Metanephros (tissue), 1 donor: ENCODE measurements around the gene NNAT. TPM values are rescaled to one million over a fixed set of nuclear protein-coding genes. Genes with fewer than 3 reads are reported as not detected.

Source experiments
- total RNA-seq: library from RNA; depleted of rRNA; stranded (reverse); fragments of >200 nt; gene quantifications from one replicate; pipeline ENCODE4 v1.2.3, GENCODE V29; 2014

NNAT gene, protein sequence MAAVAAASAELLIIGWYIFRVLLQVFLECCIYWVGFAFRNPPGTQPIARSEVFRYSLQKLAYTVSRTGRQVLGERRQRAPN
- total RNA-seq: 39.2 TPM

DNA sequence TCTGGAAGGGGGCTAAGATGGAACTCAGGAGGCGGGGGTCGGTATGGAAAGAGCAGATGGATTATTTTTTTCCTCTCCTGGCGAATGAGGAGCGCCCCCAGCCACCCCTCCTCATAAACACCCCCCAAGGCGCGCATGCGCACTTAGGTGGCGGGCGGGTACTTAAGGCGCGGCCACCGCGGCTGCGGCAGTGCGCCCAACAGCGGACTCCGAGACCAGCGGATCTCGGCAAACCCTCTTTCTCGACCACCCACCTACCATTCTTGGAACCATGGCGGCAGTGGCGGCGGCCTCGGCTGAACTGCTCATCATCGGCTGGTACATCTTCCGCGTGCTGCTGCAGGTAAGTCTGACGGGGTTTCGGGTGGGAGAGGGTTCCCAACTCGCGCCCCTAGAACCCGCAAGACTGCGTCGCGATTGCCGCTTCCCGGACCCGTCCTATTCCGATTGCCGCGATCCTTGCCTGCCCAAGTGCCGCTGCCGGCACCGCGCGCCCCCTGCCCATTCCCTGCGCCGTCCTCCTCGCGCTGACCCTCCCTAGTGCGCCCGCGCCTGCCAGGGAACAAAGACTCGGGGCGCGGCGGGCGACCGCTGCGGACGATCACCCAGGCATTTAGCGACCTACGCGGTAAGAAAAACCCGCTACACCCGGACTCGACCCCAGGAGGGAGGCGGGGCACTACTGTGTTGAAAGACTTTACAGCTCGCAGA, at the start of gene NNAT:
NNAT (plus strand) TSS at position 190 of the 711 bp plus-strand sequence; CDS start at position 272, 82 bp downstream.

DNA sequence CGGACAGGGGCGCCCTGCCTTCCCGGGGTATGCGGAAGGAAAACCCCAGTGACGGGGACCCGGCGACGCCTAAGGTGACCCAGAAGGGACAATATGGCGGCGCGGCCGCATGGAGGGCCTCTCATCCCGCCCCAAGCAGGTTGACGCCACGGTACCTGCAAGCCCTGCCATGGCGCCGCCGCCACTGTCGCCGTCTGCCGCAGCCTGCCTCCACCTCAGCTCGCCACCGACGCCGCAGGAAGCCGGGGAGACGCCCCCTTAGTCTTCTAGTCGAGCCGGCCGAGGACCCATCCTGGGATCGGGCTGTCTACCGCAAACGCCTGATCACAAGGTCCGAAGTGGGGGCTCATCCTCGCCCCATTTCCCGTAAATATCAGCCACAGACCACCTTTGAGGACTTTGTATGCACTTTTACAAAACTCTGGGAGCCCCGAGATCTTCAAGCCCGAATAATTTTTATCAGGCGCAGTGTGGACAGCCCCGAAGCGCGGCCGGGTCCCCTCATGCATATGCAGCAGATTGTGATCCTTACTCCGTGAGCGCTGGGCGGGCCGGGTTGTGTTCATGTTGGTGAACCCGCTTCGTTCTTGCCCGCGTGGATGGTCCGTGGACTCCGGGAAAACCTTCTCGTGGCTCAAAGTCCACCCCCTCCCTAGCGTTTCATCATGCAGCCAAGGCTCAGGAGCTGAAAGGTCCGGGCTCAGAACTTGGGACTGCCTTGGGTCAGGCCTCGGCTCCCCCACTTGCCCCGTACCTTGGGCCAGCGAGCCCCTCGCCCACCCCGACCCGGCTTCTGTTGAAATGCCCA, 6.8 kb downstream of the NNAT start, which contains the start of gene BLCAP:
BLCAP (minus strand) TSS at position 239 of the 808 bp plus-strand sequence. CDS start 8,702 bp downstream, outside the sequence.

Other genes starting within 250 kb of the NNAT start
- 25.9 TPM for gene MANBAL, start 231.6 kb upstream of the NNAT start, total RNA-seq
- 53.3 TPM for gene SRC, start 175.1 kb upstream of the NNAT start, total RNA-seq
- gene BLCAP, start 6.6 kb downstream of the NNAT start, total RNA-seq: 94.8 TPM
- 27.1 TPM for gene CTNNBL1, start 172.8 kb downstream of the NNAT start, total RNA-seq